Fibroblast of the aortic adventitia (primary cell): Measurements from ENCODE around the gene ACAA2. TPM values are rescaled to one million over a fixed set of nuclear protein-coding genes. Genes with fewer than 3 reads are reported as not detected.
"Not testable (repeated sequence)": the region's sequence is repeated elsewhere in the genome, so short reads cannot be mapped to it uniquely, and the experiment has no call there.

Experiments used
- DNase-seq: peaks from one replicate; pipeline ENCODE4 v3.0.0-alpha.2; 2010; ENCODE audit warnings: low read depth
- H3K4me3 ChIP-seq: 2 replicates; pipeline ENCODE4 v1.5.1; 2011; ENCODE audit warnings: low read depth, mild to moderate bottlenecking, control low read depth, low read length, moderate library complexity
- total RNA-seq: library from RNA; depleted of rRNA; stranded (reverse); fragments of >200 nt; gene quantifications from 2 replicates; pipeline ENCODE4 v1.2.3, GENCODE V29; 2012; ENCODE audit warnings: low replicate concordance
- TF ChIP-seq, protein P1 (sequence below): IDR thresholded peaks from 2 replicates; pipeline ENCODE4 v1.5.1; 2011; ENCODE audit warnings: mild to moderate bottlenecking, low read length, control low read depth, inconsistent platforms; ENCODE audit not compliant: insufficient read depth

The ACAA2 gene
- total RNA-seq, 1 donor = 56.8 TPM

DNA sequence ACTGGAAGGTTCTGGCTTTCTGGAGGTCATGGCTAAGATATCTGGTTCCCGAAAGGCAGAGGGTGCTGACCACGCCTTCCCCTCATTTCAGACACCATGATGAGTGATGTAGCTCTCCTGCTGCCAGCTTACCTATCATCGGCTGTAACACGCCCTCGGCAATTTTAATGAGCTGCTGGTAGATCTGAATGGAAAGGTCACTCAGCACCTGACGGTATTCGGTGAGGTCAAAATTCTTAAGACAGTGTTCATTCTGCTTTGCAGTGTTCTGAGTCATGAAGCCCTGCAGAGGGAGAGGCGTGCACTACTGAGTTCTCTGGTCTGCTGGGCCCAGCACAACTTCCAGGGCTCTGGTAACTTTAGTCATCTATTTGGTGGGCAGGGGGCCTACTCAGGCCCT is 25.7 kb upstream of the ACAA2 start:
- DNase-seq = no peak
- TF ChIP-seq, protein P1, sequence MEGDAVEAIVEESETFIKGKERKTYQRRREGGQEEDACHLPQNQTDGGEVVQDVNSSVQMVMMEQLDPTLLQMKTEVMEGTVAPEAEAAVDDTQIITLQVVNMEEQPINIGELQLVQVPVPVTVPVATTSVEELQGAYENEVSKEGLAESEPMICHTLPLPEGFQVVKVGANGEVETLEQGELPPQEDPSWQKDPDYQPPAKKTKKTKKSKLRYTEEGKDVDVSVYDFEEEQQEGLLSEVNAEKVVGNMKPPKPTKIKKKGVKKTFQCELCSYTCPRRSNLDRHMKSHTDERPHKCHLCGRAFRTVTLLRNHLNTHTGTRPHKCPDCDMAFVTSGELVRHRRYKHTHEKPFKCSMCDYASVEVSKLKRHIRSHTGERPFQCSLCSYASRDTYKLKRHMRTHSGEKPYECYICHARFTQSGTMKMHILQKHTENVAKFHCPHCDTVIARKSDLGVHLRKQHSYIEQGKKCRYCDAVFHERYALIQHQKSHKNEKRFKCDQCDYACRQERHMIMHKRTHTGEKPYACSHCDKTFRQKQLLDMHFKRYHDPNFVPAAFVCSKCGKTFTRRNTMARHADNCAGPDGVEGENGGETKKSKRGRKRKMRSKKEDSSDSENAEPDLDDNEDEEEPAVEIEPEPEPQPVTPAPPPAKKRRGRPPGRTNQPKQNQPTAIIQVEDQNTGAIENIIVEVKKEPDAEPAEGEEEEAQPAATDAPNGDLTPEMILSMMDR = no peak
- no peak overlapping the region for H3K4me3 ChIP-seq

- TF ChIP-seq, protein P1 = no peak
- H3K4me3 ChIP-seq = no peak overlapping the region
- no peak for DNase-seq
Measured at GRCh38 chr18:49838381-49838780, 25.0 kb upstream of the ACAA2 start.

GRCh38 chr18:49837889-49838288 is 24.6 kb upstream of the ACAA2 start:
- no peak for DNase-seq
- TF ChIP-seq, protein P1 = no peak
- no peak overlapping the region for H3K4me3 ChIP-seq

GRCh38 chr18:49837316-49837835 is 24.0 kb upstream of the ACAA2 start:
- not testable (repeated sequence) for DNase-seq, H3K4me3 ChIP-seq

DNA sequence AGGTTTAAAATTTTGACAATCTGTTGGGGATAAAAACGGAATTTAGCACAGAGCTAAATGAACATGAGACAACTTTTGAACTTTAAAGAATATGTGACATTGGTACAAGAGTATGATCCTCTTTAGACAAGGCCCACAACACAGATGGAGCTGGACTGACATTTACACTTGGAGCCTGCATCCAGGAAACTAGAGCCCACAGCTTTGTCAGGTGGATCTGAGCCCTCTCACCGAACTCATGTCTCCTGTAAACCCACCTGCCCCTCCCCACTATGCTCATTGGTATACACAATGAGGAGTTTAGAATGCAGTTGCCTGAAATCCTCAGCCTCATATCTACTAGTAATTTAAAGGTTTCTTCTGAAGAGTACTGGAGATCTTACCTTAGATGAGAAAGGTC is 22.1 kb upstream of the ACAA2 start:
- TF ChIP-seq, protein P1 = no peak
- no peak overlapping the region for H3K4me3 ChIP-seq
- no peak for DNase-seq

DNA sequence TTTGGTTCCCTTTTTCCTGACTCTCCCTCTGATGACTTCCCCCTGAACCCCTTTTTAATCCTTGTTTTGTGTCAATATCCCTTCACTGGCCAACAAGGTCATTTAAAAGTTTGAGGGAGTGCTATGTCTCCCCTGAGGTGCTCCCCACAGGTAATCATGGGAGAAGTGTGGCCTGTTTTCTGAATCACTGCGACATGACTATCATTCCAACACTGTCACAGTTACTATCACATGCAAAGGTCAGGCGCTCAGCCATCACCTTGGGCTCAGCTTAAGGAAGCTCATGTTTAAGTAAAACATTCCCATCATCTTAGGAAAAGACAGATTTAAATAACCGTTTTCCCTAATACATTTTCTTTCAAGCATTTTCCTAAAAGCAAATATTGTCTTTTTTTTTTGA is 20.9 kb upstream of the ACAA2 start:
- no peak overlapping the region for H3K4me3 ChIP-seq
- DNase-seq = no peak
- TF ChIP-seq, protein P1 = no peak

DNA sequence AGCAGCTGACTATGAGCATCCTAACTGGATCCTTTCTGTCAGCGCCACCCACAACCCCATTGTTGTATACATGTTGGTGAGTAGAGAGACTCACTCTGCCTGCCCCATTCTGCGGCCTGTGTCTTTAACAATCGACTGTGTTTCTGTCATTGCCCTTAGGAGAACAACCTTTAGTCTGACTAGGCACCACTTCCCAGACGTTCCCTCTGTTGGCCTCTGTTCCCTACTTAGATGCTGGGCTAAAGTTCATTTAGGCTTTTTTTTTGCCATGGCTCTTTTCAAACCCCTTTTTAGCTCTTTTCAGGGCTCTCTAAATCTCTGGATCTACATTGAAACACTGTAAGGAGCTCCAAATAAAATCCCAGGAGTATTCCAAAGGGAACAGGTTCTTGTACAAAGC is 20.5 kb upstream of the ACAA2 start:
- DNase-seq = no peak

More for the DNA sequence above, 20.5 kb upstream of the ACAA2 start:
- TF ChIP-seq, protein P1 = no peak
- H3K4me3 ChIP-seq = no peak overlapping the region
